Transverse colon (tissue), 4 donors: Measurements from ENCODE around the gene CCDC197. TPM values are rescaled to one million over a fixed set of nuclear protein-coding genes. Genes with fewer than 3 reads are reported as not detected.

Experiments used
- DNase-seq: peaks from one replicate; pipeline ENCODE4 v3.0.0-alpha.2; 2019
- H3K27ac ChIP-seq, 4 donors: fragments of 200-600 bp; sonication (generic); 2 replicates each; pipeline ENCODE4 v1.5.1; 2016 to 2018; ENCODE audit warnings: inconsistent platforms in 4 of 4
- H3K27me3 ChIP-seq: fragments of 200-600 bp; sonication (generic); 2 replicates; pipeline ENCODE4 v1.5.1; 2017; ENCODE audit warnings: inconsistent platforms
- H3K36me3 ChIP-seq, 4 donors: fragments of 200-600 bp; sonication (generic); 2 replicates each; pipeline ENCODE4 v1.5.1; 2017 to 2019; ENCODE audit warnings: inconsistent platforms in 4 of 4
- H3K4me1 ChIP-seq, 4 donors: fragments of 200-600 bp; sonication (generic); 2 replicates each; pipeline ENCODE4 v1.5.1; 2017 to 2020; ENCODE audit warnings: inconsistent platforms in 4 of 4
- H3K4me3 ChIP-seq, 4 donors: fragments of 200-600 bp; sonication (generic); 1 replicate in 1 of 4; 2 replicates in 3 of 4; pipeline versions ENCODE4 v1.5.1 to v1.6.1; 2017 to 2019; ENCODE audit warnings: inconsistent platforms in 4 of 4
- H3K9me3 ChIP-seq, 2 donors: fragments of 200-600 bp; sonication (generic); 2 replicates each; pipeline ENCODE4 v1.5.1; 2017 to 2019; ENCODE audit warnings: inconsistent platforms in 2 of 2
- CTCF ChIP-seq, 5 experiments: fragments of 200-600 bp in 3 of 5; fragments of 450-650 bp in 2 of 5; sonication (generic) in 3 of 5; IDR thresholded peaks; 1 replicate in 2 of 5; 2 replicates in 3 of 5; pipeline ENCODE4 v1.5.1; 2016 to 2017; ENCODE audit warnings: antibody characterized with exemption in 5 of 5, inconsistent platforms in 3 of 5, mild to moderate bottlenecking in 2 of 5, moderate library complexity in 1 of 5
- EP300 ChIP-seq: sonication (generic); formaldehyde crosslinking; IDR thresholded peaks from one replicate; pipeline ENCODE4 v1.6.1; 2017; ENCODE audit warnings: antibody characterized with exemption, low read depth
- POLR2A ChIP-seq: fragments of 450-650 bp; IDR thresholded peaks from one replicate; pipeline ENCODE4 v1.6.1; 2016; ENCODE audit warnings: antibody characterized with exemption, mild to moderate bottlenecking, moderate library complexity
- POLR2AphosphoS5 ChIP-seq, 3 donors: sonication (generic); formaldehyde crosslinking; IDR thresholded peaks; one replicate each; pipeline ENCODE4 v1.6.1; 2016; ENCODE audit warnings: antibody characterized with exemption in 3 of 3
- WGBS, 2 donors: methylation state at CpG; one replicate each; pipeline ENCODE4 v1.1.5; 2018; ENCODE audit warnings: low coverage in 1 of 2; 5-methylcytosine and 5-hydroxymethylcytosine counted together
- in situ Hi-C, 4 donors: fragments of 200-750 bp; cut with MboI; loops; one replicate each; pipeline versions ENCODE4 v1.15.0 to v1.15.1; 2017; ENCODE audit warnings: low sequenced_read_pairs in 3 of 4, low pct_ligation_motif_present in 1 of 4, low pct_unique_long_range_greater_than_20kb in 1 of 4
- intact Hi-C: fragments of 100-400 bp; cut with DNase I; formaldehyde crosslinking; loops from one replicate; pipeline ENCODE4 v1.15.1; 2023; ENCODE audit warnings: low total_unique reads
- total RNA-seq, 4 donors: library from RNA; depleted of rRNA; stranded (reverse); fragments of >200 nt; gene quantifications; one replicate each; pipeline ENCODE4 v1.1.0, GENCODE V29; 2016

CCDC197 gene
- total RNA-seq, 4 donors from 2014 or later = not detected

GRCh38 chr14:94051115-94051514, 54.0 kb downstream of the CCDC197 start:
- WGBS, 2 donors = 0 to 54% methylated on average over 3 to 9 of the region's 9 CpGs
- intact Hi-C loops (no loop called here), in situ Hi-C loops (no loop called here)
- Histone ChIP-seq H3K36me3 (peaks cover 0 to 61% (median 22%) of the 10 kb centered on the region in 4 donors), H3K4me3 (no peak overlapping the region), H3K27me3 (no peaks in the 10 kb centered on the region), H3K4me1 (peaks cover 0 to 7% (median 0%) of the 10 kb centered on the region in 4 donors), H3K27ac (no peak overlapping the region), H3K9me3 (no peaks in the 10 kb centered on the region)
- TF ChIP-seq EP300 = no peak
- TF ChIP-seq CTCF (IDR thresholded peaks at IDR 0.05) = peak; percentile 33 to 50 (median 42)
- peak; percentile 56 for DNase-seq

- peaks cover 0 to 67% (median 22%) of the 10 kb centered on the region in 4 donors for H3K36me3 ChIP-seq
- H3K27me3 ChIP-seq = no peaks in the 10 kb centered on the region
- H3K27ac ChIP-seq = no peak overlapping the region
- intact Hi-C loops = no loop called here
- H3K4me3 ChIP-seq = no peak overlapping the region
- TF ChIP-seq EP300 (no peak), CTCF (IDR thresholded peaks at IDR 0.05) (no peak), POLR2A (no peak), POLR2AphosphoS5 (IDR thresholded peaks at IDR 0.05) (no peak)
- in situ Hi-C loops = no loop called here
- no peak for DNase-seq
- no peaks in the 10 kb centered on the region for H3K9me3 ChIP-seq
- H3K4me1 ChIP-seq = peaks cover 0 to 7% (median 0%) of the 10 kb centered on the region in 4 donors
- WGBS, 2 donors = 75% methylated on average over 3 of the region's 3 CpGs; no CpG with 5 or more reads in 1 of the 2 donors
Measured at GRCh38 chr14:94051779-94052178, 54.7 kb downstream of the CCDC197 start.

GRCh38 chr14:94052199-94052598, 55.1 kb downstream of the CCDC197 start:
- intact Hi-C loops = no loop called here
- in situ Hi-C loops = no loop called here
- no peak for DNase-seq
- no peaks in the 10 kb centered on the region for H3K27me3 ChIP-seq
- H3K27ac ChIP-seq = no peak overlapping the region
- H3K9me3 ChIP-seq = no peaks in the 10 kb centered on the region
- H3K4me3 ChIP-seq = no peak overlapping the region
- H3K36me3 ChIP-seq = peaks cover 0 to 67% (median 20%) of the 10 kb centered on the region in 4 donors
- peaks cover 0 to 7% (median 1%) of the 10 kb centered on the region in 4 donors for H3K4me1 ChIP-seq
- 85% methylated on average over 1 of the region's 1 CpG; no CpG with 5 or more reads in 1 of the 2 donors for WGBS, 2 donors
- TF ChIP-seq EP300 (no peak), POLR2AphosphoS5 (IDR thresholded peaks at IDR 0.05) (no peak), POLR2A (no peak), CTCF (IDR thresholded peaks at IDR 0.05) (no peak)

- 94% methylated on average over 4 of the region's 4 CpGs; no CpG with 5 or more reads in 1 of the 2 donors for WGBS, 2 donors
- Histone ChIP-seq H3K9me3 (no peaks in the 10 kb centered on the region), H3K27me3 (no peaks in the 10 kb centered on the region), H3K4me1 (peaks cover 0 to 7% (median 3%) of the 10 kb centered on the region in 4 donors), H3K27ac (no peak overlapping the region), H3K36me3 (peaks cover 0 to 68% (median 21%) of the 10 kb centered on the region in 4 donors), H3K4me3 (no peak overlapping the region)
- in situ Hi-C loops (no loop called here), intact Hi-C loops (no loop called here)
- TF ChIP-seq EP300 = no peak
- no peak for TF ChIP-seq CTCF (IDR thresholded peaks at IDR 0.05)
- TF ChIP-seq POLR2AphosphoS5 (IDR thresholded peaks at IDR 0.05) = no peak
- no peak for TF ChIP-seq POLR2A
- no peak for DNase-seq
Measured at GRCh38 chr14:94052662-94053061, 55.6 kb downstream of the CCDC197 start.
